ENCODE results near the gene TPRX2. TPM values are rescaled to one million over a fixed set of nuclear protein-coding genes. Genes with fewer than 3 reads are reported as not detected.
A peak's percentile ranks its signal among the peaks of the same experiment; 100 is the strongest.
"Not testable (repeated sequence)": the region's sequence is repeated elsewhere in the genome, so short reads cannot be mapped to it uniquely, and the experiment has no call there.

The TPRX2 gene
- total RNA-seq, 1 donor from 2014 or later = not detected

- Mint-ChIP-seq H3K36me3 (ENCODE audit: insufficient read depth) (no peaks in the 10 kb centered on the region), H3K4me3 (ENCODE audit: low read depth) (no peak overlapping the region), H3K27me3 (peaks cover 42% of the 10 kb centered on the region), H3K4me1 (ENCODE audit: low read depth) (peaks cover 3% of the 10 kb centered on the region), H3K27ac (peak overlapping the region; percentile 31), H3K9me3 (ENCODE audit: low read depth) (no peaks in the 10 kb centered on the region)
- DNase-seq (ENCODE audit: low spot score, unreplicated experiment) = no peak
- TF ChIP-seq, protein P1, sequence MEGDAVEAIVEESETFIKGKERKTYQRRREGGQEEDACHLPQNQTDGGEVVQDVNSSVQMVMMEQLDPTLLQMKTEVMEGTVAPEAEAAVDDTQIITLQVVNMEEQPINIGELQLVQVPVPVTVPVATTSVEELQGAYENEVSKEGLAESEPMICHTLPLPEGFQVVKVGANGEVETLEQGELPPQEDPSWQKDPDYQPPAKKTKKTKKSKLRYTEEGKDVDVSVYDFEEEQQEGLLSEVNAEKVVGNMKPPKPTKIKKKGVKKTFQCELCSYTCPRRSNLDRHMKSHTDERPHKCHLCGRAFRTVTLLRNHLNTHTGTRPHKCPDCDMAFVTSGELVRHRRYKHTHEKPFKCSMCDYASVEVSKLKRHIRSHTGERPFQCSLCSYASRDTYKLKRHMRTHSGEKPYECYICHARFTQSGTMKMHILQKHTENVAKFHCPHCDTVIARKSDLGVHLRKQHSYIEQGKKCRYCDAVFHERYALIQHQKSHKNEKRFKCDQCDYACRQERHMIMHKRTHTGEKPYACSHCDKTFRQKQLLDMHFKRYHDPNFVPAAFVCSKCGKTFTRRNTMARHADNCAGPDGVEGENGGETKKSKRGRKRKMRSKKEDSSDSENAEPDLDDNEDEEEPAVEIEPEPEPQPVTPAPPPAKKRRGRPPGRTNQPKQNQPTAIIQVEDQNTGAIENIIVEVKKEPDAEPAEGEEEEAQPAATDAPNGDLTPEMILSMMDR (IDR thresholded peaks at IDR 0.05; ENCODE audit: unreplicated experiment) = peak; percentile 69
Measured at GRCh38 chr19:47848823-47849473, 10.1 kb upstream of the TPRX2 start.

DNA sequence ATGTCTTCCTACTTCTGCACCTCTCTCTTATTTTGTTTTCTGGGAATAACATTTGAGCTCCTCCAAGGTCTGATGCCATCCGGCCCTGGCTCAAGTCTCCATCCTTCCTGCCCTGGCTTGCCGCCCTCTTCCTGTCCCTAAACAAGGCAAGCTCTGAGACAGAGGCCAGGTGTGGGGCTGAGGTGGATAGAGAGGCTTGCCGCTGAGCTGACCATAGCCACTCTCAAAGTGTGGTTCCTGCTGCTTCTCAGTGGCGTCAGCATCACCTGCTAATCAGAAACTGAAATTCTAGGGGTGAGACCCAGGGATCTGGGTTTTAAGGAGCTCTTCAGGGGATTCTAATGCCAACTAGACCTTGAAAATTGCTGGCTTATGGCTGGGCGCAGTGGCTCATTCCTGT is 6.0 kb upstream of the TPRX2 start:
- peaks cover 36% of the 10 kb centered on the region for H3K27me3 Mint-ChIP-seq
- peaks cover 3% of the 10 kb centered on the region for H3K4me1 Mint-ChIP-seq (ENCODE audit: low read depth)
- no peak overlapping the region for H3K27ac Mint-ChIP-seq
- DNase-seq (ENCODE audit: low spot score, unreplicated experiment) = no peak
- no peak overlapping the region for H3K4me3 Mint-ChIP-seq (ENCODE audit: low read depth)
- no peaks in the 10 kb centered on the region for H3K36me3 Mint-ChIP-seq (ENCODE audit: insufficient read depth)
- H3K9me3 Mint-ChIP-seq (ENCODE audit: low read depth) = no peaks in the 10 kb centered on the region
- TF ChIP-seq, protein P1 (IDR thresholded peaks at IDR 0.05; ENCODE audit: unreplicated experiment) = no peak

- TF ChIP-seq, protein P1 (IDR thresholded peaks at IDR 0.05; ENCODE audit: unreplicated experiment) = no peak
- no peaks in the 10 kb centered on the region for H3K36me3 Mint-ChIP-seq (ENCODE audit: insufficient read depth)
- H3K4me3 Mint-ChIP-seq (ENCODE audit: low read depth) = no peak overlapping the region
Measured at GRCh38 chr19:47854459-47854858, 4.6 kb upstream of the TPRX2 start.

DNA sequence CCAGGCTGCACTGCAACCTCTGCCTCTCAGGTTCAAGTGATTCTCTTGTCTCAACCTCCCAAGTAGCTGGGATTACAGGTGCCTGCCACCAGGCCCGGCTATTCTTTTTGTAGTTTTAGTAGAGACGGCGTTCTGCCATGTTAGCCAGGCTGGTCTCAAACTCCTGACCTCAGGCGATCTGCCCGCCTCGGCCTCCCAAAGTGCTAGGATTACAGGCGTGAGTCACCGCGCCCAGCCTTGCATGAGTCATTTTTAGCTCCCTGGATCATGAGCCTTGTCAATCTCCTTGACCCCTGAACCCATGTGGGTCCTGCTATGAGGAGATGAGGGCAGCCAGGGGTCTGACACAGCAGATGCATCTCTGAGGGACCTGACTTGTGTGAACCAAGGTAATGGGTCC is 804 bp upstream of the TPRX2 start:
- DNase-seq (ENCODE audit: low spot score, unreplicated experiment); H3K4me1 Mint-ChIP-seq (ENCODE audit: low read depth); H3K4me3 Mint-ChIP-seq (ENCODE audit: low read depth); H3K36me3 Mint-ChIP-seq (ENCODE audit: insufficient read depth); H3K27ac Mint-ChIP-seq; H3K9me3 Mint-ChIP-seq (ENCODE audit: low read depth); H3K27me3 Mint-ChIP-seq: not testable (repeated sequence)

More at GRCh38 chr19:47854459-47854858, 4.6 kb upstream of the TPRX2 start:
- Mint-ChIP-seq H3K4me1 (ENCODE audit: low read depth) (peaks cover 3% of the 10 kb centered on the region), H3K9me3 (ENCODE audit: low read depth) (no peaks in the 10 kb centered on the region), H3K27ac (no peak overlapping the region), H3K27me3 (peaks cover 25% of the 10 kb centered on the region)
- no peak for DNase-seq (ENCODE audit: low spot score, unreplicated experiment)

- H3K36me3 Mint-ChIP-seq (ENCODE audit: insufficient read depth); DNase-seq (ENCODE audit: low spot score, unreplicated experiment); H3K27ac Mint-ChIP-seq; H3K4me1 Mint-ChIP-seq (ENCODE audit: low read depth); H3K4me3 Mint-ChIP-seq (ENCODE audit: low read depth); H3K9me3 Mint-ChIP-seq (ENCODE audit: low read depth); H3K27me3 Mint-ChIP-seq: not testable (repeated sequence)
Measured at GRCh38 chr19:47859838-47860237, 803 bp downstream of the TPRX2 start.

- H3K4me1 Mint-ChIP-seq (ENCODE audit: low read depth) = no peaks in the 10 kb centered on the region
- no peaks in the 10 kb centered on the region for H3K36me3 Mint-ChIP-seq (ENCODE audit: insufficient read depth)
- TF ChIP-seq, protein P1 (IDR thresholded peaks at IDR 0.05; ENCODE audit: unreplicated experiment) = no peak
- H3K4me3 Mint-ChIP-seq (ENCODE audit: low read depth) = no peak overlapping the region
- peaks cover 5% of the 10 kb centered on the region for H3K27me3 Mint-ChIP-seq
- peaks cover 3% of the 10 kb centered on the region for H3K9me3 Mint-ChIP-seq (ENCODE audit: low read depth)
- H3K27ac Mint-ChIP-seq = no peak overlapping the region
- no peak for DNase-seq (ENCODE audit: low spot score, unreplicated experiment)
Measured at GRCh38 chr19:47860602-47861297, 1.7 kb downstream of the TPRX2 start.
